ENCODE results near the gene GAS7. TPM values are rescaled to one million over a fixed set of nuclear protein-coding genes. Genes with fewer than 3 reads are reported as not detected.

The GAS7 gene
- total and polyA plus RNA-seq, 10 of the 15 experiments (the other 5 are each of a cell fraction or from before 2014, with no cell fraction given): 2.3 to 53.4 (median 24.0) TPM

DNA sequence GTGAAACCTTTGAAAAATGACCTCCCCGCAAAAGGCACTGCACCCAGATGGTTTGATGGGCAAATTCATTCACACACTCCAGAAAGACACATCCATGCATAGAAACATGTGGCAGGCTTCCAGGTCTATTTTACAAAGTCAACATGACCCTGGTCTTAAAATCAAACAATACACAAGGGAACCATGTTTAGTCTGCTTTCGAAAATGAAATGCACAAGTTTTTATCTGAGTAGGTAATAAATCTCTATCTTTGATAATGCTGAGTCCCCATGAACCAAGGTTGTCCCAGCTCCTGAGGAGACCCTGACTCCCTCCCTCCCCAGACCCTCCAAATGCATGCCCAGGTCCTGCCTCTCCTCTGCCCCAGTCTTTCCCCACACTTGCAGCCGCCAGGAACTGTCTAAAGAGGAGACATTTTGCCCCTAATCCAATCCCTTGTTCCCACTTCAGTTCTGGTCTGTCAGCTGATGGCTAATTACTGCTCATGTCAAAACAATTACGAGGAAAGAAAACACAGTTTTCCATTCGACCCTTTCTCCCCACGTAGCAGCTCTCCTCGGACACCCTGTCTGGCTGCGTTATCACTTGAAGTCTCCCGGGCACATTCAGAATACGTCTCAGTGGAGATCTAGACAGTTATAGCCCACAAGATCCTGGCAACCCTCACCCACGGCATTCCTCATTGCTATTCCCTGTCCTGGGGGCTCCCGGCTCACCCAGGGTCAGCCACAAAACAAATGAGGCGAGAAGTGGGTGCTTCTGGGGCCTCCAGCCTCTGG lies 224.5 kb downstream of the GAS7 start:
- DNase-seq (ENCODE audit: low read depth, low spot score) (no peak), ATAC-seq (no peak), FAIRE-seq (no peak)
- ChIA-PET RAD21 (ENCODE audit: unreplicated experiment) (no interaction called here), CTCF (no interaction called here), SMC1A (ENCODE audit: uncharacterized antibody, unreplicated experiment) (no interaction called here), POLR2A (no interaction called here)
- no peaks in the 10 kb centered on the region for H3K36me3 ChIP-seq (ENCODE audit: control insufficient read depth in 2 of 2, insufficient read depth in 2 of 2, low read length in 1 of 2)
- peaks cover 9% of the 10 kb centered on the region; the same call in 1 of the 2 replicates for H3K4me1 ChIP-seq (ENCODE audit: control insufficient read depth, insufficient read depth, low read length)
- no peaks in the 10 kb centered on the region for H3K79me2 ChIP-seq (ENCODE audit: control insufficient read depth, insufficient read depth, low read length)
- intact Hi-C loops (cut with micrococcal nuclease; ENCODE audit: unreplicated experiment): no loop called here
- no peaks in the 10 kb centered on the region for H3K27me3 ChIP-seq (replicated peaks in 1 of 2; ENCODE audit: control insufficient read depth in 2 of 2, insufficient read depth in 2 of 2, low read length in 1 of 2)
- no TSS peak for BruUV-seq (replicated peaks)
- no peak overlapping the region for H3K4me2 ChIP-seq (ENCODE audit: control insufficient read depth, insufficient read depth)
- H2AFZ ChIP-seq (ENCODE audit: control insufficient read depth, low read depth, low read length): no peak overlapping the region
- 69% methylated on average over 13 of the region's 13 CpGs for WGBS (ENCODE audit: insufficient coverage, insufficient replicate concordance, low lambda C conversion rate, missing lambda C conversion rate)
- in situ Hi-C loops (cut with MboI): no loop called here
- H3K9me3 ChIP-seq (replicated peaks; ENCODE audit: control insufficient read depth, insufficient read depth, low read length): no peaks in the 10 kb centered on the region
- H3K9ac ChIP-seq (ENCODE audit: control insufficient read depth, insufficient read depth, low read length): no peak overlapping the region
- no peak overlapping the region for H3K4me3 ChIP-seq
- H4K20me1 ChIP-seq (ENCODE audit: control insufficient read depth, insufficient read depth): no peaks in the 10 kb centered on the region
- H3K27ac ChIP-seq (ENCODE audit: control insufficient read depth, insufficient read depth): no peak overlapping the region
- TF ChIP-seq USF1 (IDR thresholded peaks at IDR 0.05; ENCODE audit: borderline replicate concordance, extremely low read length, insufficient read depth, low read depth, low read length) (no peak), WRNIP1 (IDR thresholded peaks at IDR 0.05; ENCODE audit: borderline replicate concordance, low read depth, low read length) (no peak), RAD21 (IDR thresholded peaks at IDR 0.05; ENCODE audit: insufficient read depth, low read depth, low read length) (no peak), KLF5 (IDR thresholded peaks at IDR 0.05; ENCODE audit: partially characterized antibody) (no peak), TCF12 (IDR thresholded peaks at IDR 0.05; ENCODE audit: low read depth, low read length) (no peak), NFIC (IDR thresholded peaks at IDR 0.05; ENCODE audit: low read depth, low read length) (no peak), PBX3 (IDR thresholded peaks at IDR 0.05; ENCODE audit: insufficient replicate concordance, low read depth, low read length) (no peak), HSF1 (IDR thresholded peaks at IDR 0.05; ENCODE audit: low read depth, low read length) (no peak), MXI1 (IDR thresholded peaks at IDR 0.05; ENCODE audit: low read depth, low read length) (no peak), JUND (IDR thresholded peaks at IDR 0.05; ENCODE audit: low read depth, low read length) (no peak)
- TF ChIP-seq, protein P1, sequence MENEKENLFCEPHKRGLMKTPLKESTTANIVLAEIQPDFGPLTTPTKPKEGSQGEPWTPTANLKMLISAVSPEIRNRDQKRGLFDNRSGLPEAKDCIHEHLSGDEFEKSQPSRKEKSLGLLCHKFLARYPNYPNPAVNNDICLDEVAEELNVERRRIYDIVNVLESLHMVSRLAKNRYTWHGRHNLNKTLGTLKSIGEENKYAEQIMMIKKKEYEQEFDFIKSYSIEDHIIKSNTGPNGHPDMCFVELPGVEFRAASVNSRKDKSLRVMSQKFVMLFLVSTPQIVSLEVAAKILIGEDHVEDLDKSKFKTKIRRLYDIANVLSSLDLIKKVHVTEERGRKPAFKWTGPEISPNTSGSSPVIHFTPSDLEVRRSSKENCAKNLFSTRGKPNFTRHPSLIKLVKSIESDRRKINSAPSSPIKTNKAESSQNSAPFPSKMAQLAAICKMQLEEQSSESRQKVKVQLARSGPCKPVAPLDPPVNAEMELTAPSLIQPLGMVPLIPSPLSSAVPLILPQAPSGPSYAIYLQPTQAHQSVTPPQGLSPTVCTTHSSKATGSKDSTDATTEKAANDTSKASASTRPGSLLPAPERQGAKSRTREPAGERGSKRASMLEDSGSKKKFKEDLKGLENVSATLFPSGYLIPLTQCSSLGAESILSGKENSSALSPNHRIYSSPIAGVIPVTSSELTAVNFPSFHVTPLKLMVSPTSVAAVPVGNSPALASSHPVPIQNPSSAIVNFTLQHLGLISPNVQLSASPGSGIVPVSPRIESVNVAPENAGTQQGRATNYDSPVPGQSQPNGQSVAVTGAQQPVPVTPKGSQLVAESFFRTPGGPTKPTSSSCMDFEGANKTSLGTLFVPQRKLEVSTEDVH (IDR thresholded peaks at IDR 0.05; ENCODE audit: low read depth, partially characterized antibody): no peak
- TF ChIP-seq, protein P2, sequence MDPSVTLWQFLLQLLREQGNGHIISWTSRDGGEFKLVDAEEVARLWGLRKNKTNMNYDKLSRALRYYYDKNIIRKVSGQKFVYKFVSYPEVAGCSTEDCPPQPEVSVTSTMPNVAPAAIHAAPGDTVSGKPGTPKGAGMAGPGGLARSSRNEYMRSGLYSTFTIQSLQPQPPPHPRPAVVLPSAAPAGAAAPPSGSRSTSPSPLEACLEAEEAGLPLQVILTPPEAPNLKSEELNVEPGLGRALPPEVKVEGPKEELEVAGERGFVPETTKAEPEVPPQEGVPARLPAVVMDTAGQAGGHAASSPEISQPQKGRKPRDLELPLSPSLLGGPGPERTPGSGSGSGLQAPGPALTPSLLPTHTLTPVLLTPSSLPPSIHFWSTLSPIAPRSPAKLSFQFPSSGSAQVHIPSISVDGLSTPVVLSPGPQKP (IDR thresholded peaks at IDR 0.05; ENCODE audit: low read depth, low read length): no peak
- TF ChIP-seq, protein P3, sequence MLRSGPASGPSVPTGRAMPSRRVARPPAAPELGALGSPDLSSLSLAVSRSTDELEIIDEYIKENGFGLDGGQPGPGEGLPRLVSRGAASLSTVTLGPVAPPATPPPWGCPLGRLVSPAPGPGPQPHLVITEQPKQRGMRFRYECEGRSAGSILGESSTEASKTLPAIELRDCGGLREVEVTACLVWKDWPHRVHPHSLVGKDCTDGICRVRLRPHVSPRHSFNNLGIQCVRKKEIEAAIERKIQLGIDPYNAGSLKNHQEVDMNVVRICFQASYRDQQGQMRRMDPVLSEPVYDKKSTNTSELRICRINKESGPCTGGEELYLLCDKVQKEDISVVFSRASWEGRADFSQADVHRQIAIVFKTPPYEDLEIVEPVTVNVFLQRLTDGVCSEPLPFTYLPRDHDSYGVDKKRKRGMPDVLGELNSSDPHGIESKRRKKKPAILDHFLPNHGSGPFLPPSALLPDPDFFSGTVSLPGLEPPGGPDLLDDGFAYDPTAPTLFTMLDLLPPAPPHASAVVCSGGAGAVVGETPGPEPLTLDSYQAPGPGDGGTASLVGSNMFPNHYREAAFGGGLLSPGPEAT (IDR thresholded peaks at IDR 0.05; ENCODE audit: low read depth): no peak
